Epidermal melanocyte (primary cell): Measurements from ENCODE around the gene BPGM.
"Not testable (repeated sequence)": the region's sequence is repeated elsewhere in the genome, so short reads cannot be mapped to it uniquely, and the experiment has no call there.

Source experiments
- DNase-seq: peaks from one replicate; pipeline ENCODE4 v3.0.0; 2011; ENCODE audit warnings: low spot score; ENCODE audit not compliant: insufficient read length

The BPGM gene

DNA sequence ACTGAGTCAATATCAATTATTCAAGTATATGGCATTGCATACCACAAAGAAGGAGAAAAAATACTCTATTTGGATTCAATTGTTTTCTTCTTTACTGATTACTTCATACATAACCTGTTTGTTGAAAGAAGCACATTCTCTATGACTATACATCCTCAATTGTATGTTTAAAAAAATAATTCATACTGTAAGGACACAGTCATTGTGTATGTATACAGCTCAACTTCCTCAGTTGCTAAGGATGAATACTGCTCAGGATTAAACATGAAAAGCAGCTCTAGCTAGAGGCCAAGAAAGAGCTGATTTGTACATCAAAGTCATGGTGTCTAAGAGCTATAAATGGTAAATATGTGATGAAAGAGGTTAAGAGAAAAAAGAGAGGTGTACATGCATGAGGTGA is 15.8 kb upstream of the BPGM start:
- no peak for DNase-seq

- DNase-seq, result no peak
These were observed 14.6 kb upstream of the BPGM start for GRCh38 chr7:134632052-134632451.

DNA sequence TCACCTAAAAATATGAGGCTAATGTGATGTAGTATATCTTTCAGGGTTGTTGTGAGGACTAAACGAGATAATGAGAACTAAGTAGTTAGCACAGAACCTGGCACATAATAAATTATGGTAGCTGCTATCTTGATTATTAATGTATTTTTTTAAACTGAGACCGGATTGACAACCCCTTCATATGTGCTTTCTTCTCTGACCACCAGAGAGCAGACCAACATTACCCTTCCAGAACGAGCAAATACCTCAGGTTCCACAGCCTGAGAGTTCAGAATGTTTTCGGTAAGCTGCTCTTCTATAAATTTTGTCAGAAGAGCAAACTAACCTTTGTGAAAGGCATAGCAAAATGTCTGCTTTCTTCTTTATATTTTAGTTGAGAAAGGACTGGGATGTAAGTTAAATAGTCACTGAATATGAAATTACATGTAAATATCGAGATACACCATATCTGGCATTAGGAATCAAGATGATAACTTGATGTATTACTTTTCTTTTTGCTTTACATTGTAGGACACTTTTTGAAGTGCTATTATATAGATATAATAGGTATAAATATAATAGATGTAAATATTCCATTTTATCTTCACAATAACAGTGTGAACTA is 13.6 kb upstream of the BPGM start:
- DNase-seq, result no peak

DNA sequence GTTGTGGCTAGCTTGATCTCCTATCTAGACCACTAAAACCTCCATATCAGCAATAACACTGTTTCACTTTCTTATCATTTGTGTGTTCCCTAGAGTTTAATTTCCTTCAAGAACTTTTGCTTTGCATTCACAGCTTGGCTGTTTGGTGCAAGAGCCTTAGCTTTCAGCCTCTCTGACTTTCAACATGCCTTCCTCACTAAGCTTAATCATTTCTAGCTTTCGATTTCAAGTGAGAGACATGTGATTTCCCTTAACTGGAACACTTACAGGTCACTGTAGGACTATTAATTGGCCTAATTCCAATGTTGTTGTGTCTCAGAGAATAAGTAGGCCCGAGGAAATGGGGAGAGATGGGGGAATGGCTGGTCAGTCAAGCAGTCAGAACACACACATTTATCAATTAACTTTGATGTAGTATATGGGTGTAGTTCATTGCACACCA is 10.6 kb upstream of the BPGM start:
- no peak for DNase-seq

GRCh38 chr7:134637441-134637840 is 9.2 kb upstream of the BPGM start:
- DNase-seq, result no peak

DNA sequence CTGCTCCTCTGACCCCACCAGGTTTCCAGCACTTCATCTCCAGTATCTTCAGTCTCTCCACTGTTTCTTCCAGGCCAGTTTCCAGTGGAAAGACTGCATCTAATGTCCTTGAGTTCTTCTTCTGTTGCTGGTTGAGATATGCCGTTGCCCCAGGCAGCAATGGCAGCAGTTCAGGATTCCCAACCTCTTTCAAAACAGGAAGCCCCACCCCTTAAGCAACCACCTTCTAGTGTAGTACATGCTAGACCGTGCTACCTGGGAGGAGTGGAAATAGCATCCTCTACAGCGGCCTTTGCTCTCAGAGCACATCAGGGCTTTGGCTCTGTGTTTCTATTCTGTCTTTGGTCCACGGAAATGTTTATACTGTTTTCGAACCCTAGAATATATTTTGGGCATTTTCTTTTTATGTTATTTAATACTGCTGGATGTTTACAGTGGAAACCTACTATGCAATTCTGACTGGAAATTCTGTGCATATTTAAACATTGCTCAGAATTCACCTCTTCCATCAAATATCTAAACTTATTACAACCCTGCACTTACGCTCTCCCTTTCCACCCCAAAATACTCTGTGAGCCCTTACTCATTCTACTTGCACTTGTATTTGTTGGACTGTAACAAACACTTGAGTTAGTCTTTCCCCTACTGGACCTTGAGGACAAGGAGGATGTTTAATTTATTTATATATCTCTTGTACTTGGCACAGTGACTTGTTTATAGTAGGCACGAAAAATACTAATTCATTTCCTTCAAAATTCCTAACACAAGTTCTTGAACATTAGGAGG is 8.5 kb upstream of the BPGM start:
- DNase-seq, result no peak

GRCh38 chr7:134639061-134639460 is 7.6 kb upstream of the BPGM start:
- no peak for DNase-seq

DNA sequence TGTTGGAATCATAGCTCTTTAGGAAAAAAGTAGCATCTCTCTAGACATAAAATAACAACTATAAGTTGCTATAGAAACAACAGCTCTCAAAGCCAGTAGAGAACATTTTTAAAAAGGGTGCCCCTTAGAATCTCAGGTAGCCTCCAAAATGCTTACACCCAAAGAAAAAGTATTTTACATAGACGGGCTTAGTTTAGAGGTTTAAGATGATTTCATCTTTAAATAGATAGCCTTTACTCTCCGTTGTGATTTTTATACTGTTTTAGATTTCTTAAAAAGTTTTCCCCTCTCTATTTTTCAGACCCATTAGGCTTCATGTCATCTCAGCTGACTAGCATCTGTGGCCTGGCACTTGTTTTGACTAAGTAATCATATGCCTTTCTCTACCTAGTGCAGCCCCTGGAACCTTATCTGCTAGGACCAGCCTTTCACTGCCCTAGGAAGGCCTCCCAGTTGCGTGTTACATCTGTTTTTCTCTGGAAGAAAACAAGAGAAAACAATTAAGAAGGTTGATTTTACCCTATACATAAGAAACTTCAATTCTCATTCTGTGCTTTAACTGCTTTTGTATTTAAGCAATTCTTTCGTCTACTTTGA is 6.9 kb upstream of the BPGM start:
- no peak for DNase-seq

- DNase-seq, result no peak
These were observed 5.6 kb upstream of the BPGM start for GRCh38 chr7:134640842-134641715.

DNA sequence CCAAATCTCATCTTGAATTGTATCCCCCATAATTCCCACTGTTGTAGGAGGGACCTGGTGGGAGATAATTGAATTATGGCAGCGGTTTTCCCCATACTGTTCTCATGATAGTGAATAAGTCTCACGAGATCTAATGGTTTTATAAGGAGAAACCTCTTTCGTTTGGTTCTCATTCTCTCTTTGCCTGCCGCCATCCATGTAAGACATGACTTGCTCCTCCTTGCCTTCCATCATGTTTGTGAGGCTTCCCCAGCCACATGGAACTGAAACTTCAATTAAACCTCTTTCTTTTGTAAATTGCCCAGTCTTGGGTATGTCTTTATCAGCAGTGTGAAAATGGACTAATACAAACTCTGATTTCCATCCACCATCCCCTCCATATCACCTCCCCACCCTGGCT is 4.7 kb upstream of the BPGM start:
- DNase-seq, result not testable (repeated sequence)

DNA sequence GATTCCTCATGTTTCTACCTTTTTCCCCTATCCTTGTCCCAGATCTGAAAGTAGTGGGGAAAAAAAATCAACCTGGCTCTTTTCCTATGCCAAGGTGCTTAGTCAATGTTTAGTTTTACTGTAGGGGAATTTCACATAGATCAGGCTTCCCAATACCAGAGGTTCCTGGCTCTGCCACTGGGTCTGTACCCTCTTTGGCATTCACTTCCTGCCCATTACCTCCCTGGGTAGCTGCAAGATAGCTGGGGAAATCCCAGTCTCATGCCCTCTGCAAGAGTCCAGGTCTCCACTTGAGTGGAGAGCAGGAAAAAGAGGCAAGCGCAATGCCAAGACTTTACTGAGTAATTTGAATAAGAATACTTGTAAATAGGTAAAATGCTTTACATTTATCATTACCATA is 3.5 kb upstream of the BPGM start:
- DNase-seq, result no peak

GRCh38 chr7:134645478-134645877 is 1.2 kb upstream of the BPGM start:
- DNase-seq, result no peak

- DNase-seq, result no peak
These were observed 718 bp upstream of the BPGM start for GRCh38 chr7:134645935-134646334.

DNA sequence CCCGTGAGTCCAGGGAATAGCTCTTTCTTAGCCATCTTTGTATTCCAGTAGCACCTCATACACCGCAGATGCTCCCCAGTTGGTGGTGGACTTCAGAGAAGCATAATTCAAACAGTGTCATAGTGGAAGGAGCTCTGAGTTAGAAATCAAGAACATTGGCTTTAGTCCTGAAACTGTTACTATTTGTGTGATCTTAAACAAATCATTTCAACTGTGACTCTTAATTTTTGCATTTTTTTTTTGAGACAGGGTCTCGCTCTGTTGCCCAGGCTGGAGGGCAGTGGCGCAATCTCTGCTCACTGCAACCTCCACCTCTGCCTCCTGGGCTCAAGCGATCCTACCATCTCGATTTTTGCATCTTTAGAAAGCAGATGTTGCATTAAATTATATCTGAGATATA is 1.8 kb downstream of the BPGM start:
- no peak for DNase-seq

GRCh38 chr7:134649226-134649775 is 2.6 kb downstream of the BPGM start:
- DNase-seq, result no peak

GRCh38 chr7:134651991-134652390 is 5.3 kb downstream of the BPGM start:
- no peak for DNase-seq

- no peak for DNase-seq
These were observed 7.6 kb downstream of the BPGM start for GRCh38 chr7:134654104-134654775.

- DNase-seq, result no peak
These were observed 10.9 kb downstream of the BPGM start for GRCh38 chr7:134657526-134657925.

DNA sequence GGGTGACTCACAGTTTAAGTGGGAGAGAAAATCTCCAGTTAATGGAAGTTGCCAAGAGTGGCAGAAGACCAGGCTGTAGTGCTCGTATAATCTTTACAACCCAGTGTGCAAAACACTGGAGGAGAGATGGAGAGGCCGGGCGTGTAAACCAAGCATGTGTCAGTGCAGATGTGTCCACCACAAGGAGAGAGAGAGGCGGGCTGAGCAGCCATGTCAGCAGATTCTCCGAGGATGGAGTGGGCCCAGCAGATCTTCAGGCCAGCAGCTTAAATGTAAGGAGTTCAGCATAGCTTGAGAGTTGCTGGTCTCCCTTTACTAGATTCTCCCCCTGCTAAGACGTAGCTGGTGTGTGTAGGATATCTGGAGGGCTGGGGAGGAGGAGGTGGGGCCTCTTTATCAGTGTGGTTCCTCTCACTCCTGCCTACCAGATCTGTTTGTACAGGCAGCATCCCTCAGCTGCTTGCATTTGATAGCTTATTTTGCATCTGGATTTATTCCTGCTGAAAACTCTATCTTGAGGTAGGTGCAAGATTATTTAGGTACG is 13.7 kb downstream of the BPGM start:
- DNase-seq, result no peak

GRCh38 chr7:134660961-134661376 is 14.3 kb downstream of the BPGM start:
- DNase-seq, result no peak
